Measurements from ENCODE around the gene ATXN7L1. TPM values are rescaled to one million over a fixed set of nuclear protein-coding genes. Genes with fewer than 3 reads are reported as not detected.

Gene ATXN7L1
- total and polyA plus RNA-seq, 2 of the 4 experiments (the other 2 are of a cell fraction): 3.5 to 4.3 TPM

- no peak overlapping the region for H3K4ac ChIP-seq (ENCODE audit: low read depth, low read length)
- no peak overlapping the region for H2BK20ac ChIP-seq (ENCODE audit: low read depth, low read length)
- TF ChIP-seq RAD21 (IDR thresholded peaks at IDR 0.05; ENCODE audit: low read length) (no peak), CHD1 (IDR thresholded peaks at IDR 0.05; ENCODE audit: low read depth, low read length) (no peak), ELK1 (IDR thresholded peaks at IDR 0.05; ENCODE audit: borderline replicate concordance, low read depth, low read length) (no peak), USF2 (IDR thresholded peaks at IDR 0.05; ENCODE audit: low read depth, low read length) (no peak), RFX5 (IDR thresholded peaks at IDR 0.05; ENCODE audit: low read depth, low read length) (no peak), MAZ (IDR thresholded peaks at IDR 0.05; ENCODE audit: borderline replicate concordance, low read depth, low read length) (no peak), MXI1 (IDR thresholded peaks at IDR 0.05; ENCODE audit: borderline replicate concordance, low read depth, low read length) (no peak), SMC3 (IDR thresholded peaks at IDR 0.05; ENCODE audit: low read depth, low read length) (no peak), BHLHE40 (IDR thresholded peaks at IDR 0.05; ENCODE audit: low read depth, low read length) (no peak), FOS (IDR thresholded peaks at IDR 0.05; ENCODE audit: low read depth, low read length) (no peak), CEBPB (IDR thresholded peaks at IDR 0.05; ENCODE audit: low read depth, low read length) (no peak), RCOR1 (IDR thresholded peaks at IDR 0.05; ENCODE audit: insufficient replicate concordance, low read length) (no peak), POLR2A (IDR thresholded peaks at IDR 0.05; ENCODE audit: low read depth, low read length) (no peak), NFE2L2 (IDR thresholded peaks at IDR 0.05; ENCODE audit: low read depth, low read length) (no peak), CTCF (conservative IDR thresholded peaks at IDR 0.05; ENCODE audit: low read depth, low read length) (no peak), MAFK (IDR thresholded peaks at IDR 0.05; ENCODE audit: low read depth, low read length) (no peak)
- peaks cover 23 to 38% of the 10 kb centered on the region in 2 experiments for H3K79me1 ChIP-seq (ENCODE audit: low read depth in 1 of 2, low read length in 2 of 2)
- no peak overlapping the region for H3K27ac ChIP-seq (ENCODE audit: insufficient read depth, low read length)
- H3K9ac ChIP-seq (ENCODE audit: low read depth, low read length): no peak overlapping the region
- no peak overlapping the region for H2BK120ac ChIP-seq (ENCODE audit: low read depth, low read length)
- H4K5ac ChIP-seq (ENCODE audit: low read depth, low read length): no peak overlapping the region
- no peak overlapping the region for H2BK5ac ChIP-seq (ENCODE audit: low read depth, low read length, poor library complexity, severe bottlenecking)
- no peak overlapping the region for H3K56ac ChIP-seq (ENCODE audit: extremely low read depth, insufficient read depth, low read length)
- H2AFZ ChIP-seq (replicated peaks; ENCODE audit: low read length, poor library complexity): no peak overlapping the region
- in situ Hi-C loops (cut with MboI; ENCODE audit: low sequenced_read_pairs) (no loop called here), dilution Hi-C loops (cut with HindIII; ENCODE audit: low sequenced_read_pairs, unreplicated experiment) (no loop called here), intact Hi-C loops (cut with micrococcal nuclease) (no loop called here)
- no TSS peak for BruUV-seq (replicated peaks)
- no peak overlapping the region for H3K4me2 ChIP-seq (ENCODE audit: low read depth, low read length)
- no peak overlapping the region for H4K8ac ChIP-seq (ENCODE audit: low read depth in 2 of 2, low read length in 2 of 2)
- H4K91ac ChIP-seq (ENCODE audit: insufficient read depth, low read depth, low read length): no peak overlapping the region
- H3K9me1 ChIP-seq (ENCODE audit: insufficient read depth, low read length): peaks cover 17% of the 10 kb centered on the region; the same call in 1 of the 2 replicates
- no peaks in the 10 kb centered on the region for H3K36me3 ChIP-seq (ENCODE audit: control insufficient read depth, insufficient read depth, low read length)
- H2AK9ac ChIP-seq (replicated peaks; ENCODE audit: low read depth, low read length, poor library complexity): no peak overlapping the region
- H2BK15ac ChIP-seq (ENCODE audit: low read depth, low read length): no peak overlapping the region
- no peak overlapping the region for H3K4me3 ChIP-seq (ENCODE audit: insufficient read depth, low read depth, low read length)
- peaks cover 29% of the 10 kb centered on the region for H4K20me1 ChIP-seq (ENCODE audit: insufficient read depth, low read length)
- ChIA-PET CTCF (interaction anchor here (0.5 to 0.6 kb wide), 3 partner anchors 31 to 1151 kb away, joined by 3 to 5 read pairs (median 5); no protein-coding TSS in a partner anchor), POLR2A (ENCODE audit: unreplicated experiment) (no interaction called here)
- peaks cover 12% of the 10 kb centered on the region for H3K4me1 ChIP-seq (ENCODE audit: control insufficient read depth, insufficient read depth, low read length)
- H3K27me3 ChIP-seq (ENCODE audit: control insufficient read depth, insufficient read depth, low read length): no peaks in the 10 kb centered on the region
- H3K9me3 ChIP-seq (ENCODE audit: control insufficient read depth, insufficient read depth, low read length): no peaks in the 10 kb centered on the region
- ATAC-seq (ENCODE audit: low read depth) (no peak), DNase-seq (no peak)
- no peak overlapping the region for H3K23ac ChIP-seq (ENCODE audit: low read depth, low read length)
- H3K14ac ChIP-seq (replicated peaks; ENCODE audit: low read depth, low read length): no peak overlapping the region
- no peak overlapping the region for H2AK5ac ChIP-seq (ENCODE audit: low read depth, low read length)
- no peak overlapping the region for H3K18ac ChIP-seq (ENCODE audit: low read depth, low read length)
These were observed 21.9 kb downstream of the ATXN7L1 start for GRCh38 chr7:105854498-105854897.

Data from IMR-90 (cell line).